ENCODE results near the gene PARP2.

DNA sequence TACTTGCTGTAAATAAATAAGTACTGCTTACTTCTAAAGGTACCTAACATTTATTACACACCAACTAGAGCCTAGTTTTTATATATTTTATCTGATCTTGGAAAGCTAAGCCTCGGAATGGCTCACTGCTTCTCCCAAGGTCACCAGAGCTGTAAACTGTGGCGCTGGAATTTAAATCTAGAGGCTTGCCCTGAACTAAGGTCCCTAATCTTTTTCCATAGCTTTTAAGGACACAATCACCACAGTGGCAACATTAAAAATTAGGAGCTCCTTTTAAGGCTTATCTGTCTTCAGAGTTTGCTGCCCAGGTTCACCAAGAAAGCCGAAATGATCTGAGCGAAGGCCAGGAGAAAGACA is 11.0 kb upstream of the PARP2 start:
- TF ChIP-seq, protein P1, sequence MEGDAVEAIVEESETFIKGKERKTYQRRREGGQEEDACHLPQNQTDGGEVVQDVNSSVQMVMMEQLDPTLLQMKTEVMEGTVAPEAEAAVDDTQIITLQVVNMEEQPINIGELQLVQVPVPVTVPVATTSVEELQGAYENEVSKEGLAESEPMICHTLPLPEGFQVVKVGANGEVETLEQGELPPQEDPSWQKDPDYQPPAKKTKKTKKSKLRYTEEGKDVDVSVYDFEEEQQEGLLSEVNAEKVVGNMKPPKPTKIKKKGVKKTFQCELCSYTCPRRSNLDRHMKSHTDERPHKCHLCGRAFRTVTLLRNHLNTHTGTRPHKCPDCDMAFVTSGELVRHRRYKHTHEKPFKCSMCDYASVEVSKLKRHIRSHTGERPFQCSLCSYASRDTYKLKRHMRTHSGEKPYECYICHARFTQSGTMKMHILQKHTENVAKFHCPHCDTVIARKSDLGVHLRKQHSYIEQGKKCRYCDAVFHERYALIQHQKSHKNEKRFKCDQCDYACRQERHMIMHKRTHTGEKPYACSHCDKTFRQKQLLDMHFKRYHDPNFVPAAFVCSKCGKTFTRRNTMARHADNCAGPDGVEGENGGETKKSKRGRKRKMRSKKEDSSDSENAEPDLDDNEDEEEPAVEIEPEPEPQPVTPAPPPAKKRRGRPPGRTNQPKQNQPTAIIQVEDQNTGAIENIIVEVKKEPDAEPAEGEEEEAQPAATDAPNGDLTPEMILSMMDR (conservative IDR thresholded peaks at IDR 0.05; ENCODE audit: low read depth, low read length), result no peak
- no peak for TF ChIP-seq EZH2 (IDR thresholded peaks at IDR 0.05; ENCODE audit: borderline replicate concordance, low read depth, low read length, poor library complexity, severe bottlenecking)
